GM12878 (cell line): ENCODE measurements around the gene PARM1. TPM values are rescaled to one million over a fixed set of nuclear protein-coding genes. Genes with fewer than 3 reads are reported as not detected.

Experiments
- ATAC-seq: fragments of 200-7000 bp; cut with Tn5 transposase; 3 replicates; pipeline ENCODE4 v1.9.1; 2020; ENCODE audit warnings: mild to moderate bottlenecking, moderate library complexity
- BruUV-seq: library from RNA; stranded (reverse); fragments of 400-500 nt; replicated peaks from 2 replicates; lab custom pipeline; 2021; lab: Mats Ljungman, UMichigan
- CTCF ChIA-PET: fragments of 300-600 bp; sonication (Branson Sonifier 250); formaldehyde crosslinking; extraction: SDS; loops from one replicate; lab custom pipeline; 2021; ENCODE audit warnings: inconsistent platforms; lab: Yijun Ruan, JAX
- POLR2A ChIA-PET: fragments of 350-600 bp; formaldehyde crosslinking; extraction: SDS; loops from one replicate; lab custom pipeline; 2021; ENCODE audit warnings: inconsistent platforms; lab: Charles Lee
- RAD21 ChIA-PET: fragments of 300-600 bp; sonication (Branson Sonifier 250); formaldehyde crosslinking; loops from one replicate; lab custom pipeline; 2023; ENCODE audit warnings: antibody characterized with exemption; ENCODE audit not compliant: unreplicated experiment; lab: Charles Lee
- SMC1A ChIA-PET: fragments of 300-600 bp; sonication (Branson Sonifier 250); formaldehyde crosslinking; loops from one replicate; lab custom pipeline; 2023; ENCODE audit not compliant: unreplicated experiment, uncharacterized antibody; lab: Charles Lee
- DNase-seq: peaks from one replicate; pipeline ENCODE4 v3.0.0-alpha.2; 2011; ENCODE audit warnings: low read depth, low spot score
- FAIRE-seq: peaks from 3 replicates; lab custom pipeline; 2011; peaks lifted over from hg19 to GRCh38; lab: Jason Lieb, UNC
- H2AFZ ChIP-seq: 2 replicates; pipeline ENCODE4 v1.6.0; 2011; ENCODE audit warnings: low read depth, low read length, control low read depth; ENCODE audit not compliant: control insufficient read depth
- H3K27ac ChIP-seq: 2 replicates; pipeline ENCODE4 v1.5.1; 2011; ENCODE audit warnings: control low read depth; ENCODE audit not compliant: control insufficient read depth, insufficient read depth
- H3K27me3 ChIP-seq, 2 experiments: replicated peaks in 1 of 2; 2 replicates each; pipeline versions ENCODE4 v1.6.0 to v1.6.1; 2011; ENCODE audit warnings: low read length in 1 of 2; ENCODE audit not compliant: control insufficient read depth in 2 of 2, insufficient read depth in 2 of 2
- H3K36me3 ChIP-seq, 2 experiments: 2 replicates each; pipeline ENCODE4 v1.5.1; 2011; ENCODE audit warnings: low read length in 1 of 2; ENCODE audit not compliant: control insufficient read depth in 2 of 2, insufficient read depth in 2 of 2
- H3K4me1 ChIP-seq: 2 replicates; pipeline ENCODE4 v1.6.1; 2011; ENCODE audit warnings: mild to moderate bottlenecking, low read length, moderate library complexity, mixed read lengths; ENCODE audit not compliant: control insufficient read depth, insufficient read depth
- H3K4me2 ChIP-seq: 2 replicates; pipeline ENCODE4 v1.6.0; 2011; ENCODE audit warnings: control low read depth; ENCODE audit not compliant: control insufficient read depth, insufficient read depth
- H3K4me3 ChIP-seq: fragments of 200-600 bp; sonication (generic); 2 replicates; pipeline ENCODE4 v1.5.1; 2016
- H3K79me2 ChIP-seq: 2 replicates; pipeline ENCODE4 v1.6.0; 2011; ENCODE audit warnings: low read length; ENCODE audit not compliant: control insufficient read depth, insufficient read depth
- H3K9ac ChIP-seq: 2 replicates; pipeline ENCODE4 v1.8.0; 2011; ENCODE audit warnings: low read length, control low read depth, mixed read lengths; ENCODE audit not compliant: control insufficient read depth, insufficient read depth
- H3K9me3 ChIP-seq: replicated peaks from 3 replicates; pipeline ENCODE4 v1.5.1; 2011; ENCODE audit warnings: mild to moderate bottlenecking, low read length; ENCODE audit not compliant: control insufficient read depth, insufficient read depth
- H4K20me1 ChIP-seq: 2 replicates; pipeline ENCODE4 v1.6.0; 2011; ENCODE audit not compliant: control insufficient read depth, insufficient read depth
- BMI1 ChIP-seq: fragments of 450-650 bp; IDR thresholded peaks from 2 replicates; pipeline ENCODE4 v1.6.1; 2016; ENCODE audit warnings: mild to moderate bottlenecking, moderate library complexity, borderline replicate concordance
- EED ChIP-seq: sonication (generic); IDR thresholded peaks from 2 replicates; pipeline ENCODE4 v1.6.1; 2016; ENCODE audit warnings: antibody characterized with exemption, low read depth
- ETV6 ChIP-seq, 2 experiments: fragments of 450-650 bp in 1 of 2; IDR thresholded peaks in 1 of 2; conservative IDR thresholded peaks in 1 of 2; 2 replicates each; pipeline ENCODE4 v1.6.1; 2014; ENCODE audit warnings: antibody characterized with exemption in 1 of 2, borderline replicate concordance in 1 of 2, low read depth in 1 of 2, mild to moderate bottlenecking in 1 of 2, moderate library complexity in 1 of 2
- HCFC1 ChIP-seq: fragments of 150-350 bp; IDR thresholded peaks from 2 replicates; pipeline ENCODE4 v1.6.1; 2014; ENCODE audit warnings: low read length
- IKZF1 ChIP-seq: fragments of 450-650 bp; conservative IDR thresholded peaks from 2 replicates; pipeline ENCODE4 v1.6.1; 2017; ENCODE audit warnings: antibody characterized with exemption, mild to moderate bottlenecking
- IKZF2 ChIP-seq, 2 experiments: fragments of 450-650 bp; IDR thresholded peaks; 2 replicates each; pipeline ENCODE4 v1.6.1; 2017; ENCODE audit warnings: mild to moderate bottlenecking in 2 of 2, moderate library complexity in 2 of 2
- NFIC ChIP-seq: IDR thresholded peaks from 2 replicates; pipeline ENCODE4 v1.6.1; 2012; ENCODE audit warnings: low read depth, mild to moderate bottlenecking, inconsistent platforms, low read length, moderate library complexity
- NFYA ChIP-seq: IDR thresholded peaks from 2 replicates; pipeline ENCODE4 v1.6.1; 2011; ENCODE audit warnings: low read depth, mild to moderate bottlenecking, low read length, improper control_type of control experiment, borderline replicate concordance
- RAD21 ChIP-seq: IDR thresholded peaks from 2 replicates; pipeline ENCODE4 v1.6.1; 2011; ENCODE audit warnings: mild to moderate bottlenecking, low read depth, low read length, moderate library complexity; ENCODE audit not compliant: insufficient read depth
- RUNX3 ChIP-seq: IDR thresholded peaks from 2 replicates; pipeline ENCODE4 v1.6.1; 2012; ENCODE audit warnings: low read length, inconsistent platforms
- WGBS: methylation state at CpG from one replicate; pipeline ENCODE4 v1.1.6; 2016; ENCODE audit warnings: low lambda C conversion rate; ENCODE audit not compliant: insufficient replicate concordance, insufficient coverage; ENCODE audit errors: missing lambda C conversion rate; 5-methylcytosine and 5-hydroxymethylcytosine counted together
- in situ Hi-C: fragments of 300-500 bp; cut with MboI; formaldehyde crosslinking; loops from 9 replicates; pipeline ENCODE4 v1.14.3; 2018; ENCODE audit warnings: mixed read lengths
- intact Hi-C: fragments of 100-400 bp; cut with micrococcal nuclease; formaldehyde crosslinking; loops from one replicate; pipeline ENCODE4 v1.14.2; 2022; ENCODE audit not compliant: unreplicated experiment
- polyA plus RNA-seq, 11 experiments: library from polyadenylated mRNA; depleted of rRNA in 4 of 11; unstranded in 6 of 11; stranded (reverse) in 5 of 11; fragments of >200 nt; fragmentation: Nextera tagmentation in 4 of 11; fragmentation: Illumina TruSeq in 1 of 11; extraction: Ambion mirVana in 4 of 11; extraction: Trizol in 1 of 11; gene quantifications; 1 replicate in 1 of 11; 2 replicates in 10 of 11; pipeline versions ENCODE4 v1.2.1 to v1.2.3, GENCODE V29; 2011 to 2016; ENCODE audit warnings: inconsistent platforms in 2 of 11, missing spikeins in 2 of 11, low read depth in 1 of 11
- total RNA-seq, 4 experiments: library from RNA; depleted of rRNA in 3 of 4; stranded (reverse); fragments of >200 nt in 3 of 4; fragmentation: Illumina TruSeq in 1 of 4; extraction: Trizol in 1 of 4; gene quantifications; 2 replicates each; pipeline versions ENCODE4 v1.2.1 to v1.2.3, GENCODE V29; 2013 to 2021
- TF ChIP-seq, protein P1 (sequence below): IDR thresholded peaks from 2 replicates; pipeline ENCODE4 v1.6.1; 2012; ENCODE audit warnings: improper control_type of control experiment, low read depth, low read length; ENCODE audit not compliant: insufficient replicate concordance
- TF ChIP-seq, protein P2 (sequence below): fragments of 450-650 bp; IDR thresholded peaks from 2 replicates; pipeline ENCODE4 v1.6.1; 2017; ENCODE audit warnings: low read depth, mild to moderate bottlenecking, moderate library complexity

Gene PARM1
- total and polyA plus RNA-seq, 10 of the 15 experiments (the other 5 are each of a cell fraction or from before 2014, with no cell fraction given) = 13.9 to 56.2 (median 41.3) TPM

DNA sequence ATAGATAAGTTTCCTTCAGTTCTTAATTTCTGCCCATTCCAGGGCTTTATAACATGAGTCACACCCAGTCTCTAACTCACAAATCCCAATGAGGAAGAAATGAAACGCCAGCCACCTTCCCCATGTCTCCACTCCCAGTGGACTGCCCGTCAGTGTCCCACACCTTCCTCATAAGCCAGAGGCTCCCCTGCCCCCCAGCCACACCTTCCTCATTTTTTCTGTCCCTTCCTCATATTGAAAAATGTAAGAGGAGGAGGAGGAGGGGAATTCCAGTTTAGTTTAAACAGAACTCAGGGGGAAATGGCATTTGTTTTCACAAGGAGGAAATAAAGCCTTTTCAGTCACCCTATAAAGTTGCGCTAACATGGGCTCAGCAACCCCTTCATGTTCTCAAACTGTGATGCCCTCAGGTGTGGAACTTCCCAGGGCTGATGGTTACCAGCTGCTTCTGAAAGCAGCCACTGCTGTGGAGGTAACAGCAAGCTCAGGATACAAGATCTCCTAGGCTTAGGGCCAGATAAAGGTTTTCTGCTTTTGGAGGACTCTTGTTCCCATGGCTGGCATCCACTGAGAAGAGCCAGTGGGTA is 97.8 kb downstream of the PARM1 start:
- RAD21 ChIA-PET = interaction anchor here (0.9 kb wide), 1 partner anchor 10 kb away, joined by 3 read pairs; no protein-coding TSS in a partner anchor
- DNase-seq = peak; percentile 16

More for the DNA sequence above, 97.8 kb downstream of the PARM1 start:
- TF ChIP-seq IKZF2 (IDR thresholded peaks at IDR 0.05) = peak in 1 of 2 experiments; percentile 36; a peak in 1 of 4 replicates
- 0 out of 2 replicates have a peak, but pooled peaks have one; percentile 26 for TF ChIP-seq NFIC
- TF ChIP-seq NFYA = no peak
- peak in 1 of 2 experiments; percentile 21; a peak in 1 of 4 replicates for TF ChIP-seq ETV6 (conservative IDR thresholded peaks at IDR 0.05 in 1 of 2, IDR thresholded peaks at IDR 0.05 in 1 of 2; ENCODE audit: borderline replicate concordance in 1 of 2, low read depth in 1 of 2)
- TF ChIP-seq, protein P1, sequence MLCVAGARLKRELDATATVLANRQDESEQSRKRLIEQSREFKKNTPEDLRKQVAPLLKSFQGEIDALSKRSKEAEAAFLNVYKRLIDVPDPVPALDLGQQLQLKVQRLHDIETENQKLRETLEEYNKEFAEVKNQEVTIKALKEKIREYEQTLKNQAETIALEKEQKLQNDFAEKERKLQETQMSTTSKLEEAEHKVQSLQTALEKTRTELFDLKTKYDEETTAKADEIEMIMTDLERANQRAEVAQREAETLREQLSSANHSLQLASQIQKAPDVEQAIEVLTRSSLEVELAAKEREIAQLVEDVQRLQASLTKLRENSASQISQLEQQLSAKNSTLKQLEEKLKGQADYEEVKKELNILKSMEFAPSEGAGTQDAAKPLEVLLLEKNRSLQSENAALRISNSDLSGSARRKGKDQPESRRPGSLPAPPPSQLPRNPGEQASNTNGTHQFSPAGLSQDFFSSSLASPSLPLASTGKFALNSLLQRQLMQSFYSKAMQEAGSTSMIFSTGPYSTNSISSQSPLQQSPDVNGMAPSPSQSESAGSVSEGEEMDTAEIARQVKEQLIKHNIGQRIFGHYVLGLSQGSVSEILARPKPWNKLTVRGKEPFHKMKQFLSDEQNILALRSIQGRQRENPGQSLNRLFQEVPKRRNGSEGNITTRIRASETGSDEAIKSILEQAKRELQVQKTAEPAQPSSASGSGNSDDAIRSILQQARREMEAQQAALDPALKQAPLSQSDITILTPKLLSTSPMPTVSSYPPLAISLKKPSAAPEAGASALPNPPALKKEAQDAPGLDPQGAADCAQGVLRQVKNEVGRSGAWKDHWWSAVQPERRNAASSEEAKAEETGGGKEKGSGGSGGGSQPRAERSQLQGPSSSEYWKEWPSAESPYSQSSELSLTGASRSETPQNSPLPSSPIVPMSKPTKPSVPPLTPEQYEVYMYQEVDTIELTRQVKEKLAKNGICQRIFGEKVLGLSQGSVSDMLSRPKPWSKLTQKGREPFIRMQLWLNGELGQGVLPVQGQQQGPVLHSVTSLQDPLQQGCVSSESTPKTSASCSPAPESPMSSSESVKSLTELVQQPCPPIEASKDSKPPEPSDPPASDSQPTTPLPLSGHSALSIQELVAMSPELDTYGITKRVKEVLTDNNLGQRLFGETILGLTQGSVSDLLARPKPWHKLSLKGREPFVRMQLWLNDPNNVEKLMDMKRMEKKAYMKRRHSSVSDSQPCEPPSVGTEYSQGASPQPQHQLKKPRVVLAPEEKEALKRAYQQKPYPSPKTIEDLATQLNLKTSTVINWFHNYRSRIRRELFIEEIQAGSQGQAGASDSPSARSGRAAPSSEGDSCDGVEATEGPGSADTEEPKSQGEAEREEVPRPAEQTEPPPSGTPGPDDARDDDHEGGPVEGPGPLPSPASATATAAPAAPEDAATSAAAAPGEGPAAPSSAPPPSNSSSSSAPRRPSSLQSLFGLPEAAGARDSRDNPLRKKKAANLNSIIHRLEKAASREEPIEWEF = no peak
- no peak for TF ChIP-seq HCFC1
- TF ChIP-seq, protein P2, sequence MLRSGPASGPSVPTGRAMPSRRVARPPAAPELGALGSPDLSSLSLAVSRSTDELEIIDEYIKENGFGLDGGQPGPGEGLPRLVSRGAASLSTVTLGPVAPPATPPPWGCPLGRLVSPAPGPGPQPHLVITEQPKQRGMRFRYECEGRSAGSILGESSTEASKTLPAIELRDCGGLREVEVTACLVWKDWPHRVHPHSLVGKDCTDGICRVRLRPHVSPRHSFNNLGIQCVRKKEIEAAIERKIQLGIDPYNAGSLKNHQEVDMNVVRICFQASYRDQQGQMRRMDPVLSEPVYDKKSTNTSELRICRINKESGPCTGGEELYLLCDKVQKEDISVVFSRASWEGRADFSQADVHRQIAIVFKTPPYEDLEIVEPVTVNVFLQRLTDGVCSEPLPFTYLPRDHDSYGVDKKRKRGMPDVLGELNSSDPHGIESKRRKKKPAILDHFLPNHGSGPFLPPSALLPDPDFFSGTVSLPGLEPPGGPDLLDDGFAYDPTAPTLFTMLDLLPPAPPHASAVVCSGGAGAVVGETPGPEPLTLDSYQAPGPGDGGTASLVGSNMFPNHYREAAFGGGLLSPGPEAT = 0 out of 2 replicates have a peak, but pooled peaks have one; percentile 19
- TF ChIP-seq IKZF1 = peak; percentile 56; the same call in 1 of the 2 replicates
- TF ChIP-seq EED = peak; percentile 53; the same call in 1 of the 2 replicates
- TF ChIP-seq RUNX3 = 0 out of 2 replicates have a peak, but pooled peaks have one; percentile 11
- TF ChIP-seq RAD21 = no peak
- TF ChIP-seq BMI1 = no peak
- Histone ChIP-seq H3K9me3 (no peaks in the 10 kb centered on the region; the same call in 2 of the 3 replicates), H3K4me3 (no peak overlapping the region), H2AFZ (no peak overlapping the region), H3K4me1 (no peaks in the 10 kb centered on the region), H3K36me3 (no peaks in the 10 kb centered on the region; a peak in 1 of 4 replicates), H3K9ac (no peak overlapping the region), H3K79me2 (no peaks in the 10 kb centered on the region), H3K27ac (no peak overlapping the region), H4K20me1 (no peaks in the 10 kb centered on the region), H3K4me2 (no peak overlapping the region), H3K27me3 (no peaks in the 10 kb centered on the region)
- no TSS peak for BruUV-seq
- in situ Hi-C loops = no loop called here
- intact Hi-C loops = no loop called here
- SMC1A ChIA-PET = interaction anchor here (0.9 to 1.7 kb wide), 4 partner anchors 9 to 26 kb away, joined by 5 to 6 read pairs (median 5); no protein-coding TSS in a partner anchor
- peak; percentile 74 for ATAC-seq
- no peak for FAIRE-seq
- WGBS = 43% methylated on average over 3 of the region's 3 CpGs
- POLR2A ChIA-PET = interaction anchor here (1.1 to 1.3 kb wide), 2 partner anchors 26 to 96 kb away, joined by 3 read pairs; no protein-coding TSS in a partner anchor
- CTCF ChIA-PET = interaction anchor here (1.0 to 1.1 kb wide), 2 partner anchors 26 to 96 kb away, joined by 3 to 5 read pairs; no protein-coding TSS in a partner anchor
